ENCODE results near the gene ST6GALNAC6. TPM values are rescaled to one million over a fixed set of nuclear protein-coding genes. Genes with fewer than 3 reads are reported as not detected.

Gene ST6GALNAC6
- total and polyA plus RNA-seq, 4 donors: 22.5 to 40.4 (median 32.3) TPM

DNA sequence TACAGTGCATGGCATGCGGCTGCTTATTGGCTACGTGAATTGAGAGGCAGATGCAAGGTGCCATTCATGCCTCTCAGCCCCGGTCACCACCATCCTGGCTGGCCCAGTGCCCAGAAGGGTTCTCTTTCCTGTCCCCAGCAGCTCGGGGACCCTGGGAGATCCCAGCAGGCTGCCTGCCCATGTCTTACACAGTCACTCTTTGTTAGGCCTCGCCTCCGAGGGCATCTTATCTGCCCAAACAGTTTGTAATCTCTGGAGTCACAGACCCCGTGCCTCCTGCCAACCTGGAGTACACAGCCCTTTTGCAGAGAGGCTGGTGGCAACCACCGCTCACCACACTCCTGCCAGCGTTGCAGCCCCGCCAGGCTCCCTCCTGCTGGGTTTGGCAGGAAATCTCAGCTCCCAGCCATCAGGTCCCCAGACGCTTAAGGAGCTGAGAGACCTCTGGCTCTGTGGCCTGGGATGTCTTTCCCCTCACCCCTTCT, 14.9 kb downstream of the ST6GALNAC6 start:
- Histone ChIP-seq H3K9me3 (ENCODE audit: control insufficient read depth in 4 of 4, low read length in 3 of 4) (no peaks in the 10 kb centered on the region), H3K27ac (ENCODE audit: low read depth in 1 of 2, low read length in 2 of 2) (no peak overlapping the region), H3K4me3 (ENCODE audit: low read depth in 1 of 3, low read length in 3 of 3) (no peak overlapping the region), H3K4me1 (ENCODE audit: control insufficient read depth in 4 of 4, insufficient read depth in 4 of 4, low read length in 3 of 4) (no peaks in the 10 kb centered on the region), H3K9ac (ENCODE audit: low read depth in 1 of 2, low read length in 2 of 2) (no peak overlapping the region), H3K27me3 (ENCODE audit: control insufficient read depth in 4 of 4, insufficient read depth in 4 of 4, low read length in 3 of 4) (no peaks in the 10 kb centered on the region), H3K36me3 (ENCODE audit: control insufficient read depth in 4 of 4, insufficient read depth in 3 of 4, low read depth in 1 of 4, low read length in 3 of 4) (peaks cover 7 to 21% (median 13%) of the 10 kb centered on the region in 4 donors)
- TF ChIP-seq ZBTB33 (IDR thresholded peaks at IDR 0.05) (no peak), GABPA (IDR thresholded peaks at IDR 0.05 in 1 of 2, conservative IDR thresholded peaks at IDR 0.05 in 1 of 2) (no peak), EGR1 (IDR thresholded peaks at IDR 0.05; ENCODE audit: low read depth in 2 of 2) (no peak), MAX (IDR thresholded peaks at IDR 0.05) (no peak), TAF1 (conservative IDR thresholded peaks at IDR 0.05) (no peak), FOXA2 (IDR thresholded peaks at IDR 0.05) (no peak), YY1 (IDR thresholded peaks at IDR 0.05) (no peak), NR2F2 (IDR thresholded peaks at IDR 0.05) (no peak), HNF4G (IDR thresholded peaks at IDR 0.05) (no peak), SP1 (IDR thresholded peaks at IDR 0.05) (no peak), RXRA (IDR thresholded peaks at IDR 0.05) (no peak), HNF4A (conservative IDR thresholded peaks at IDR 0.05) (no peak)
- TF ChIP-seq, protein P1, sequence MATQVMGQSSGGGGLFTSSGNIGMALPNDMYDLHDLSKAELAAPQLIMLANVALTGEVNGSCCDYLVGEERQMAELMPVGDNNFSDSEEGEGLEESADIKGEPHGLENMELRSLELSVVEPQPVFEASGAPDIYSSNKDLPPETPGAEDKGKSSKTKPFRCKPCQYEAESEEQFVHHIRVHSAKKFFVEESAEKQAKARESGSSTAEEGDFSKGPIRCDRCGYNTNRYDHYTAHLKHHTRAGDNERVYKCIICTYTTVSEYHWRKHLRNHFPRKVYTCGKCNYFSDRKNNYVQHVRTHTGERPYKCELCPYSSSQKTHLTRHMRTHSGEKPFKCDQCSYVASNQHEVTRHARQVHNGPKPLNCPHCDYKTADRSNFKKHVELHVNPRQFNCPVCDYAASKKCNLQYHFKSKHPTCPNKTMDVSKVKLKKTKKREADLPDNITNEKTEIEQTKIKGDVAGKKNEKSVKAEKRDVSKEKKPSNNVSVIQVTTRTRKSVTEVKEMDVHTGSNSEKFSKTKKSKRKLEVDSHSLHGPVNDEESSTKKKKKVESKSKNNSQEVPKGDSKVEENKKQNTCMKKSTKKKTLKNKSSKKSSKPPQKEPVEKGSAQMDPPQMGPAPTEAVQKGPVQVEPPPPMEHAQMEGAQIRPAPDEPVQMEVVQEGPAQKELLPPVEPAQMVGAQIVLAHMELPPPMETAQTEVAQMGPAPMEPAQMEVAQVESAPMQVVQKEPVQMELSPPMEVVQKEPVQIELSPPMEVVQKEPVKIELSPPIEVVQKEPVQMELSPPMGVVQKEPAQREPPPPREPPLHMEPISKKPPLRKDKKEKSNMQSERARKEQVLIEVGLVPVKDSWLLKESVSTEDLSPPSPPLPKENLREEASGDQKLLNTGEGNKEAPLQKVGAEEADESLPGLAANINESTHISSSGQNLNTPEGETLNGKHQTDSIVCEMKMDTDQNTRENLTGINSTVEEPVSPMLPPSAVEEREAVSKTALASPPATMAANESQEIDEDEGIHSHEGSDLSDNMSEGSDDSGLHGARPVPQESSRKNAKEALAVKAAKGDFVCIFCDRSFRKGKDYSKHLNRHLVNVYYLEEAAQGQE (IDR thresholded peaks at IDR 0.05): no peak
- TF ChIP-seq, protein P2, sequence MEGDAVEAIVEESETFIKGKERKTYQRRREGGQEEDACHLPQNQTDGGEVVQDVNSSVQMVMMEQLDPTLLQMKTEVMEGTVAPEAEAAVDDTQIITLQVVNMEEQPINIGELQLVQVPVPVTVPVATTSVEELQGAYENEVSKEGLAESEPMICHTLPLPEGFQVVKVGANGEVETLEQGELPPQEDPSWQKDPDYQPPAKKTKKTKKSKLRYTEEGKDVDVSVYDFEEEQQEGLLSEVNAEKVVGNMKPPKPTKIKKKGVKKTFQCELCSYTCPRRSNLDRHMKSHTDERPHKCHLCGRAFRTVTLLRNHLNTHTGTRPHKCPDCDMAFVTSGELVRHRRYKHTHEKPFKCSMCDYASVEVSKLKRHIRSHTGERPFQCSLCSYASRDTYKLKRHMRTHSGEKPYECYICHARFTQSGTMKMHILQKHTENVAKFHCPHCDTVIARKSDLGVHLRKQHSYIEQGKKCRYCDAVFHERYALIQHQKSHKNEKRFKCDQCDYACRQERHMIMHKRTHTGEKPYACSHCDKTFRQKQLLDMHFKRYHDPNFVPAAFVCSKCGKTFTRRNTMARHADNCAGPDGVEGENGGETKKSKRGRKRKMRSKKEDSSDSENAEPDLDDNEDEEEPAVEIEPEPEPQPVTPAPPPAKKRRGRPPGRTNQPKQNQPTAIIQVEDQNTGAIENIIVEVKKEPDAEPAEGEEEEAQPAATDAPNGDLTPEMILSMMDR (IDR thresholded peaks at IDR 0.05; ENCODE audit: low read depth, low read length, missing input control): no peak
- TF ChIP-seq, protein P3, sequence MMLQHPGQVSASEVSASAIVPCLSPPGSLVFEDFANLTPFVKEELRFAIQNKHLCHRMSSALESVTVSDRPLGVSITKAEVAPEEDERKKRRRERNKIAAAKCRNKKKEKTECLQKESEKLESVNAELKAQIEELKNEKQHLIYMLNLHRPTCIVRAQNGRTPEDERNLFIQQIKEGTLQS (IDR thresholded peaks at IDR 0.05): no peak
- WGBS: 67% methylated on average over 11 of the region's 11 CpGs
- no peak for DNase-seq (ENCODE audit: low spot score)

- 86% methylated on average over 7 of the region's 7 CpGs for WGBS
- no peaks in the 10 kb centered on the region for H3K4me1 ChIP-seq (ENCODE audit: control insufficient read depth in 4 of 4, insufficient read depth in 4 of 4, low read length in 3 of 4)
- H3K27ac ChIP-seq (ENCODE audit: low read depth in 1 of 2, low read length in 2 of 2): no peak overlapping the region
- no peaks in the 10 kb centered on the region for H3K27me3 ChIP-seq (ENCODE audit: control insufficient read depth in 4 of 4, insufficient read depth in 4 of 4, low read length in 3 of 4)
- H3K9me3 ChIP-seq (ENCODE audit: control insufficient read depth in 4 of 4, low read length in 3 of 4): no peaks in the 10 kb centered on the region
- H3K9ac ChIP-seq (ENCODE audit: low read depth in 1 of 2, low read length in 2 of 2): no peak overlapping the region
- H3K36me3 ChIP-seq (ENCODE audit: control insufficient read depth in 4 of 4, insufficient read depth in 3 of 4, low read depth in 1 of 4, low read length in 3 of 4): peaks cover 7 to 21% (median 13%) of the 10 kb centered on the region in 4 donors
- DNase-seq (ENCODE audit: low spot score): no peak
- no peak overlapping the region for H3K4me3 ChIP-seq (ENCODE audit: low read depth in 1 of 3, low read length in 3 of 3)
- TF ChIP-seq TAF1 (conservative IDR thresholded peaks at IDR 0.05) (no peak), FOXA1 (IDR thresholded peaks at IDR 0.05) (no peak), HNF4G (IDR thresholded peaks at IDR 0.05) (no peak), NR2F2 (IDR thresholded peaks at IDR 0.05) (no peak), GABPA (IDR thresholded peaks at IDR 0.05 in 1 of 2, conservative IDR thresholded peaks at IDR 0.05 in 1 of 2) (no peak), FOXA2 (IDR thresholded peaks at IDR 0.05) (no peak), RAD21 (IDR thresholded peaks at IDR 0.05) (no peak), SP1 (IDR thresholded peaks at IDR 0.05) (no peak), EGR1 (IDR thresholded peaks at IDR 0.05; ENCODE audit: low read depth in 2 of 2) (no peak), MAX (IDR thresholded peaks at IDR 0.05) (no peak), HNF4A (conservative IDR thresholded peaks at IDR 0.05) (no peak), YY1 (IDR thresholded peaks at IDR 0.05) (no peak), ZBTB33 (IDR thresholded peaks at IDR 0.05) (no peak)
- TF ChIP-seq, protein P3 (IDR thresholded peaks at IDR 0.05): no peak
These were observed 15.4 kb downstream of the ST6GALNAC6 start for GRCh38 chr9:127883959-127884358.
